Measurements from ENCODE around the gene GET4.

DNA sequence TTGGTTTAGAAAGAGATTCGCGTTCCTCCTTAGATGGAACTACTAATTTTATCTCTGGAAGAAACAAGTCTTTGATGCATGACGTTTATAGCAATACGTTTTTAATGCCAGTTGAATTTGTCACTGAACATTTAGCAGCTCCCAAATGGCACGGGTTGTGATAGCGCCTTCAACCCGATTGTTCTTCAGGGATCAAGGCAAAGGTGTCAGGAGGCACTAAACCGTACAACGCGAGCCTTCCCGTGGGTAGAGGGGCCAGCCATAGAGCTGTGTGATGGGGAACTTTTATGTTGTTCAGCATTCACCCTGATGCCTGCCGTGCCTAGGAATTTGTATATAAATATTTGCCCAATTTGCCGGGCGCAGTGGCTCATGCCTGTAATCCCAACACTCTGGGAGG lies 3.4 kb downstream of the GET4 start:
- TF ChIP-seq, protein P1, sequence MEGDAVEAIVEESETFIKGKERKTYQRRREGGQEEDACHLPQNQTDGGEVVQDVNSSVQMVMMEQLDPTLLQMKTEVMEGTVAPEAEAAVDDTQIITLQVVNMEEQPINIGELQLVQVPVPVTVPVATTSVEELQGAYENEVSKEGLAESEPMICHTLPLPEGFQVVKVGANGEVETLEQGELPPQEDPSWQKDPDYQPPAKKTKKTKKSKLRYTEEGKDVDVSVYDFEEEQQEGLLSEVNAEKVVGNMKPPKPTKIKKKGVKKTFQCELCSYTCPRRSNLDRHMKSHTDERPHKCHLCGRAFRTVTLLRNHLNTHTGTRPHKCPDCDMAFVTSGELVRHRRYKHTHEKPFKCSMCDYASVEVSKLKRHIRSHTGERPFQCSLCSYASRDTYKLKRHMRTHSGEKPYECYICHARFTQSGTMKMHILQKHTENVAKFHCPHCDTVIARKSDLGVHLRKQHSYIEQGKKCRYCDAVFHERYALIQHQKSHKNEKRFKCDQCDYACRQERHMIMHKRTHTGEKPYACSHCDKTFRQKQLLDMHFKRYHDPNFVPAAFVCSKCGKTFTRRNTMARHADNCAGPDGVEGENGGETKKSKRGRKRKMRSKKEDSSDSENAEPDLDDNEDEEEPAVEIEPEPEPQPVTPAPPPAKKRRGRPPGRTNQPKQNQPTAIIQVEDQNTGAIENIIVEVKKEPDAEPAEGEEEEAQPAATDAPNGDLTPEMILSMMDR (IDR thresholded peaks at IDR 0.05) = no peak
- TF ChIP-seq POLR2A (IDR thresholded peaks at IDR 0.05) = no peak

Data from right lobe of liver (tissue), 4 donors.